ENCODE results near the gene RHOV.
"Not testable (repeated sequence)": the region's sequence is repeated elsewhere in the genome, so short reads cannot be mapped to it uniquely, and the experiment has no call there.

Gene RHOV

GRCh38 chr15:40875991-40876730, 2.1 kb upstream of the RHOV start:
- no peak for DNase-seq (ENCODE audit: low read depth in 2 of 3, low spot score in 1 of 3)

GRCh38 chr15:40872791-40873693, 992 bp downstream of the RHOV start:
- DNase-seq (ENCODE audit: low read depth in 2 of 3, low spot score in 1 of 3): no peak

GRCh38 chr15:40871749-40872617, 2.1 kb downstream of the RHOV start:
- no peak for DNase-seq (ENCODE audit: low read depth in 2 of 3, low spot score in 1 of 3)

GRCh38 chr15:40870716-40871115, 3.3 kb downstream of the RHOV start:
- DNase-seq (ENCODE audit: low read depth in 2 of 3, low spot score in 1 of 3): no peak

- no peak for DNase-seq (ENCODE audit: low read depth in 2 of 3, low spot score in 1 of 3)
Observed at GRCh38 chr15:40869686-40870085, 4.3 kb downstream of the RHOV start.

- no peak for DNase-seq (ENCODE audit: low read depth in 2 of 3, low spot score in 1 of 3)
Observed at GRCh38 chr15:40867199-40867598, 6.8 kb downstream of the RHOV start.

- DNase-seq (ENCODE audit: low read depth in 2 of 3, low spot score in 1 of 3): no peak
Observed at GRCh38 chr15:40863660-40864270, 10.3 kb downstream of the RHOV start.

- not testable (repeated sequence) for DNase-seq (ENCODE audit: low read depth in 2 of 3, low spot score in 1 of 3)
Observed at GRCh38 chr15:40861147-40861546, 12.9 kb downstream of the RHOV start.

GRCh38 chr15:40859206-40859851, 14.7 kb downstream of the RHOV start:
- DNase-seq (ENCODE audit: low read depth in 2 of 3, low spot score in 1 of 3): peak; percentile 81 to 87 (median 82)

- DNase-seq (ENCODE audit: low read depth in 2 of 3, low spot score in 1 of 3): no peak
Observed at GRCh38 chr15:40858706-40859105, 15.3 kb downstream of the RHOV start.

GRCh38 chr15:40857601-40858341, 16.3 kb downstream of the RHOV start:
- peak; percentile 71 to 92 (median 71) for DNase-seq (ENCODE audit: low read depth in 2 of 3, low spot score in 1 of 3)

- DNase-seq (ENCODE audit: low read depth in 2 of 3, low spot score in 1 of 3): no peak
Observed at GRCh38 chr15:40856746-40857145, 17.3 kb downstream of the RHOV start.

- no peak for DNase-seq (ENCODE audit: low read depth in 2 of 3, low spot score in 1 of 3)
Observed at GRCh38 chr15:40855706-40856234, 18.3 kb downstream of the RHOV start.

- no peak for DNase-seq (ENCODE audit: low read depth in 2 of 3, low spot score in 1 of 3)
Observed at GRCh38 chr15:40854161-40854560, 19.9 kb downstream of the RHOV start.

- DNase-seq (ENCODE audit: low read depth in 2 of 3, low spot score in 1 of 3): no peak
Observed at GRCh38 chr15:40853241-40853890, 20.7 kb downstream of the RHOV start.

- DNase-seq (ENCODE audit: low read depth in 2 of 3, low spot score in 1 of 3): no peak
Observed at GRCh38 chr15:40852529-40852928, 21.5 kb downstream of the RHOV start.

- DNase-seq (ENCODE audit: low read depth in 2 of 3, low spot score in 1 of 3): no peak
Observed at GRCh38 chr15:40850576-40851112, 23.4 kb downstream of the RHOV start.

- no peak for DNase-seq (ENCODE audit: low read depth in 2 of 3, low spot score in 1 of 3)
Observed at GRCh38 chr15:40847223-40847961, 26.6 kb downstream of the RHOV start.
